GM19463 (cell line): ENCODE data around the gene KRTAP7-1.
A peak's percentile ranks its signal among the peaks of the same experiment; 100 is the strongest.

Experiments
- ATAC-seq: cut with Tn5 transposase; IDR thresholded peaks from one replicate; pipeline ENCODE4 v1.9.1; 2021; ENCODE audit warnings: mild to moderate bottlenecking, moderate library complexity; ENCODE audit not compliant: unreplicated experiment

KRTAP7-1 gene

DNA sequence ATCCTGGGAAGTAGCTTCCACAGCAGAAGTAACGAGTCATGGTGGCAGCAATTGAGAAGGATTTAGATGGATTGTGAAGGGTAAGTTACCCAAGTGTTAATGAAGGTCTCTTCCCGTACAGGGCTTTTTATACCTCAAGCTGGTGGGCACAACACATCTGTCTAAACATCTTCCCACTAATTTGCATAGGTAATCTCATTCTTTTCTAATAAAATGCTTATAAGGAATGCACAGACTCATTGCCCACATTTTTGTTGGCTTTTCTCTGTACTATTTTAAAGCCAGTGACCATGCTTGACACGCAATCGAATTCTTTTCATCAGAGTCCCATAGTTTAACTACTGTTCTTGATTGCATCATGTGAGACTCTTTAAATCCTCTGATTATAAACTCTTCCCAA is at the start of gene KRTAP7-1:
Gene KRTAP7-1, minus strand, starts transcription at position 101 of the 400 bp plus-strand sequence. Its CDS starts 61 bp downstream, at position 40.
- no peak for ATAC-seq

DNA sequence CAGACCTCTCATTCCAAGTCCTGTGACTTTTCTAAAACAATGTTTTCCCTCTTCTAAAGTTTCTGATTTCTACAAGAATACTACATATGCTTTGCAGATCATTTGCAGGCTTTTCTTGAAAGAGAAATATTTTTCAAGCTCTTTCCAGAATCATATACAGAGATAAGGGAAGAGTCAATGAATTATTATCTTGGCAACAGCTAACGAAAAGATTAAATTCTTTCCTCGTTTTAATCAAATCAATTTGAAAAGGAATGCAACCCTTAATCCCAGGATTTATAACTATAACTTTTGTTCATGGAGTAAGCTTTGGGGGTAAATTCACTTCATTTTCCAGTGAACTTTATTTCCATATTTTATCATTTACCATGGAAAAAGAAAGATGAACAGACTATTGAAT is 45.0 kb upstream of the KRTAP7-1 start:
- no peak for ATAC-seq

GRCh38 chr21:30847627-30848500 is 18.3 kb upstream of the KRTAP7-1 start:
- ATAC-seq, result no peak

- ATAC-seq, result no peak
Observed at GRCh38 chr21:30842990-30843389, 13.4 kb upstream of the KRTAP7-1 start.

DNA sequence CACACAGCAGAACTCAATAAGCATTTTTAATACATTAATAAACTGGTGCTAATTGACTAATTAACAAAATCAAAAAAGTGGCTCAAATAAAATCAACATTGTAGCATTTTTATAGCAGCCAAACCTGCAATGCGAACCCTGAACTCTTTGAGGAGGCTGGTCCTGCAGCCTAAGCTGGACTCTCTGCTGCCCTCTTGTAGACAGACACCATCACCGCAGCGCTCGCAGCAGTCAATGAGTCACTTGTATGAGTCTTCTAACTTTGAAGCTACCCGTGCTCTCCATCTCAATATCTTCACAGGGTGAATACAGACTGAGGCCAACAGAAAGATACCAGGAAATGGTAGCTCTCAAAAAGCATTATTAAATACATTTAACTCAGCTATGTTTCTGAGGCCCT is 9.7 kb upstream of the KRTAP7-1 start:
- ATAC-seq, result peak; percentile 53

DNA sequence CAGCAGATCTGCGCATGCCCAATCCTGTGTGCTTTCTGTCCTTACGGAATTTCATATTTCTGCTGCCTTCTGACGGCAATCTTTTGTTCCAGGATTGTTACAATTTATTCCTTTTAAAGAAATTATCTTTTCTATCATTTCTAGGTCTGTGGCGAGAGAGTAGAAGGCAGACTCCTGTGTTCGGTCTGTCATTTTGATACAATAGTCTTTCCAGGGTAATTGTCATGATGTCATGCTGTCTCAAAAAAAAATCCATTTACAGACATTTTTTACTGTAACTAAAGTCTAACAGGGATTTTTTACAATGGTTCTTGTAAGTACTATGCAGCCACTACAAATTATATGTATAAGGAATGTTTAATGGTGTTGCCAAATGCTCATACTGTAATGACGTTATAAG is 9.0 kb upstream of the KRTAP7-1 start:
- no peak for ATAC-seq

GRCh38 chr21:30831194-30831765 is 1.7 kb upstream of the KRTAP7-1 start:
- ATAC-seq, result no peak

DNA sequence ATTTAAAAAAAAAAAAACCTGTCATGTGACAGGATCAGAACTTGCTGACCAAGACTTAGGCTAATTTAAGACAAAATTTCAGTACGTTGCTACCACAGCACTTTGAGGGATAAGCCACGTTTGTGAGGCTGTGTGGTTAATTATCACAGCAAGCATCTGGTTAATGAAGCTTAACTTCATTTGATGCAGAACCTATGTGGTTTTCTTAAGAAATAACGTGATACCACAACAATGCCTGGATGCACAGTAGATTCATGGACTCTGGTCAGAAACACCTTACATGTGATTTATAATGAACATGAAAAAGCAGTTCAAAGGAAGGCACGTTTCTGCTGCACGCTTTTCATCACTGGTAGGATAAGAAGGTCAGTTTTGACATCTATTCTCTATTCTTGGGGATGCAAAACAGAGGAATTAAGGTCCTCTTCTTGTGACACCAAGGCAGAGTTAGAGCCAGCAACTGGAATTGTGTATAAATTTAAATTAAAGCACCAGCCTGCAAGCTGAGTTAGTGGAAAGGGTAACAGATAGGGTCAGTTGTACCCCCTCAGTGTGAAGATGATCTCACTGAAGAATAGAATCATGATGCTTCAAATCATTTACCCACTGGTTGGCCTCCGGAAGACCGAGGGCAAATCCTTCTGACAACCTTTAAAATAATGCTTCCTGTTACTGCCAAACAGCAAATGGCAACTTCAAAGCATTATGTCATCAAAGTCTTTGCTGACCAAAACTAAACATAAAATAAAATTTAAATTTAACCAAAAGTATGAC is 10.5 kb downstream of the KRTAP7-1 start:
- no peak for ATAC-seq

DNA sequence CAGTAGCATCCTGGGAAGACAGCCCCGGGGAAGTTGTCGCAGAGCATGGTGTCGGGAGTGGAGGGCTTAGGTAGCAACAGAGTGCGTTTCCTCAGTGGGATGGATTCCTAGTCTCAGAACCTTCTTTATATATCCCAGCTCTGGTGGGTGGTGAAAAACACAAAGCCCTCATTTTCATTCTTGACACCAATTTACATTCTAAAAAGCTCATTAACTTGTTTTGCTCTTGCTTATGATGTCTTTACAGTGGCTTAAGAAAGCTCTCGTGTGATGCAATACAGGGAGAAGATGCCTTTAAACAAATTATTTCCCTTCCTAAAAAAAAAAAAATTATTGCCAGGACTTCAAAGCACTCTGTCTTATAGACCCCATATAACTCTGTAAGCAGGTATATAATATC is 16.4 kb downstream of the KRTAP7-1 start, which contains the start of gene KRTAP8-1:
Gene KRTAP8-1, minus strand, starts transcription at position 101 of the 400 bp plus-strand sequence. Its CDS starts 54 bp downstream, at position 47.
- ATAC-seq, result no peak

DNA sequence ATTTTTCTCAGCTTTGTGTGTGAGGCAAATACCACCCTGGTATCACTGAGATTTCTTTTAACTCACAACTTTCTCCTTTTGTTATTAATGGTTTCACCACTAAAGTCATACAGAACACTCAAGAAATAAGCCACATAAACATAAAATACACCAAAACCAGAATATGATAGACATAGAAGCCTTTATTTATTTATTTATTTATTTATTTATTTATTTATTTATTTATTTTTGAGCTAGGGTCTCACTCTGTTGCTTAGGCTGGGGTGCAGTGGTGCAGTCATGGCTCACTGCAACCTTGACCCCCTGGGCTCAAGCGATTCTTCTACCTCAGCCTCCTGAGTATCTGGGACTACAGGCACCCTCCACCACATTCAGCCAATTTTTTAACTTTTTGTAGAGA is 29.0 kb downstream of the KRTAP7-1 start:
- no peak for ATAC-seq

DNA sequence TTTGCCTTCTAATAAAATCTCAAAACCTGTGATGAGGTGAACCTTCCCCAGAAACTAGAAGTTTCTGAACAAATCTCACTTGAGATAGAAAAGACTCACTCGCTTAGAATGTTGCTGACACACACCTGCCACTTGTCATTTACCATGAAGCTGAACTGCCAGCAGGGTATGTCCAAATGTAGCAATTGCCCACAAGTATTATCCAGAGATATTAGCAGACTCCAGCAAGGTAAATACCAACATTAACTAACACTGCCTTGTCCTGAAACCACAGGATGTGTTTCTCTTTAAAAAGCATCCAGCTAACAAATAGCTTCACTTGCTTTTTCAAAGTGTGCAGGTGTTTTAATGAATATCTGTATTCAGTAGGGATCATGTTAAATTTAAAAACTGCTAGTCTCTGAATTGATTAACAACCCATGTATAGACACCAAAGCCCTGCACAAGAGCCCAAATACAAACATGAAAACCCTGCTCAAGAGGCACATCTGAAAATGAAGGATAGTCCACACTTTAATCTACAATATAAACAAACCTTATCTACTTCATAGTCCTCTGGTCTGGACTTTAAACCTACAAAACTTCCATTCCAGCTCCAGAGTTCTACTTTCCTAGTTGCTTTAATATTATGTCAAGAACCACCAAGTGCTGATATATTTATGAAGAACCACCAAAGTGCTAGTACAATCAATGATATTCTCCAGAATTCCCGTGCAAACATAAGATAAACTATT is 35.8 kb downstream of the KRTAP7-1 start:
- ATAC-seq, result no peak

DNA sequence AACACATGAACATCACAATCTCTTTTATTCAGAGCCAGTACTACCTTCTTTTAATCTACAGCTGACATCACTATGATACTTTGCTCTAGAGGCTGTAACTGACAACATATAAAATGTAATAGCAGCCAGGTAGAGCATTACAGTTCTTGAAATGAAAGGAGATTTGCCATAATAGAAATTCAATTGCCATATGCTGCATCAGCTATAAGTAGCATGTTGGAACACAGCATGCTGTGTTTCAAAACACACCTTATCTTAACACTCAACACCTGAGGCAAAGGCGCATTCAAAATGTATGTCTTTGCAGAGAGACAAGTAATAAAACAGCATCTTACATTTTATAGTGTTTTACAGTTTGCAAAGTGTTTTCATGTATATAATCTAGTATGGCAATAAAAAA is 50.3 kb downstream of the KRTAP7-1 start:
- no peak for ATAC-seq
